HepG2 (cell line): Measurements from ENCODE around the gene HOXD8.

ENCODE experiments used
- ARID5B ChIP-seq: IDR thresholded peaks from 2 replicates; pipeline ENCODE4 v1.4.0; 2020; ENCODE audit warnings: mild to moderate bottlenecking, missing genetic modification reagents
- ATAD3A ChIP-seq: sonication (generic); formaldehyde crosslinking; IDR thresholded peaks from 2 replicates; pipeline ENCODE4 v1.4.0; 2020; ENCODE audit warnings: missing genetic modification reagents
- CTCF ChIP-seq: sonication (generic); formaldehyde crosslinking; IDR thresholded peaks from 2 replicates; pipeline ENCODE4 v1.5.0; 2020; ENCODE audit warnings: mild to moderate bottlenecking, missing genetic modification reagents, moderate library complexity
- FIP1L1 ChIP-seq: fragments of 200-400 bp; formaldehyde crosslinking; IDR thresholded peaks from 2 replicates; pipeline ENCODE4 v1.6.1; 2018; ENCODE audit warnings: low read depth, mild to moderate bottlenecking, low read length, moderate library complexity, borderline replicate concordance; ENCODE audit not compliant: insufficient read depth
- HMG20A ChIP-seq: IDR thresholded peaks from 2 replicates; pipeline ENCODE4 v1.6.1; 2016; ENCODE audit warnings: borderline replicate concordance
- MYNN ChIP-seq: sonication (generic); formaldehyde crosslinking; IDR thresholded peaks from 2 replicates; pipeline ENCODE4 v1.4.0; 2020; ENCODE audit warnings: mild to moderate bottlenecking, low read depth, missing genetic modification reagents
- NBN ChIP-seq: fragments of 450-650 bp; conservative IDR thresholded peaks from 2 replicates; pipeline ENCODE4 v1.6.1; 2017
- POLR2AphosphoS5 ChIP-seq: IDR thresholded peaks from 2 replicates; pipeline ENCODE4 v1.6.1; 2012; ENCODE audit warnings: low read depth, low read length
- ZKSCAN1 ChIP-seq: fragments of 150-350 bp; IDR thresholded peaks from 2 replicates; pipeline ENCODE4 v1.6.1; 2014; ENCODE audit warnings: low read length

GRCh38 chr2:176107731-176108181 is 21.7 kb upstream of the HOXD8 start:
- TF ChIP-seq POLR2AphosphoS5 (no peak), FIP1L1 (no peak), HMG20A (no peak), ATAD3A (CRISPR knock-in tag) (no peak), CTCF (CRISPR knock-in tag) (no peak), MYNN (CRISPR knock-in tag) (no peak), ZKSCAN1 (no peak), NBN (no peak), ARID5B (CRISPR knock-in tag) (no peak)
